Heart left ventricle (tissue), 16 donors: Measurements from ENCODE around the gene MAD2L2. TPM values are rescaled to one million over a fixed set of nuclear protein-coding genes. Genes with fewer than 3 reads are reported as not detected.
A peak's percentile ranks its signal among the peaks of the same experiment; 100 is the strongest.

Experiments used
- ATAC-seq, 4 donors: fragments of 200-7000 bp; cut with Tn5 transposase; one replicate each; pipeline ENCODE4 v1.9.1; 2020 to 2022; ENCODE audit warnings: moderate library complexity in 4 of 4, mild to moderate bottlenecking in 3 of 4, moderate number of reproducible peaks in 1 of 4
- DNase-seq, 5 donors: peaks; one replicate each; pipeline ENCODE4 v3.0.0-alpha.2; 2020
- H3K27ac ChIP-seq, 12 donors: fragments of 200-600 bp; sonication (generic) in 4 of 12; one replicate each; pipeline versions ENCODE4 v1.5.0 to v1.8.0; 2016 to 2022; ENCODE audit warnings: mild to moderate bottlenecking in 2 of 12
- H3K27me3 ChIP-seq, 9 donors: fragments of 200-600 bp; sonication (generic) in 2 of 9; one replicate each; pipeline versions ENCODE4 v1.5.1 to v1.8.0; 2016 to 2022; ENCODE audit warnings: mild to moderate bottlenecking in 3 of 9
- H3K36me3 ChIP-seq, 9 donors: fragments of 200-600 bp; sonication (generic) in 2 of 9; one replicate each; pipeline versions ENCODE4 v1.5.0 to v1.8.0; 2018 to 2022; ENCODE audit warnings: mild to moderate bottlenecking in 2 of 9
- H3K4me1 ChIP-seq, 12 donors: fragments of 200-600 bp; sonication (generic) in 4 of 12; one replicate each; pipeline versions ENCODE4 v1.5.0 to v1.8.0; 2016 to 2022; ENCODE audit warnings: mild to moderate bottlenecking in 3 of 12
- H3K4me3 ChIP-seq, 12 donors: fragments of 200-600 bp; sonication (generic) in 4 of 12; one replicate each; pipeline versions ENCODE4 v1.5.0 to v1.8.0; 2017 to 2022; ENCODE audit warnings: mild to moderate bottlenecking in 9 of 12, moderate library complexity in 4 of 12
- H3K9me3 ChIP-seq, 12 donors: fragments of 200-600 bp; sonication (generic) in 4 of 12; one replicate each; pipeline versions ENCODE4 v1.5.0 to v1.8.0; 2016 to 2022; ENCODE audit warnings: mild to moderate bottlenecking in 1 of 12
- CTCF ChIP-seq, 12 donors: fragments of 200-600 bp; sonication (generic) in 4 of 12; IDR thresholded peaks; one replicate each; pipeline versions ENCODE4 v1.5.0 to v1.8.0; 2018 to 2022; ENCODE audit warnings: antibody characterized with exemption in 12 of 12, mild to moderate bottlenecking in 5 of 12
- POLR2A ChIP-seq, 2 donors: fragments of 450-650 bp; IDR thresholded peaks; one replicate each; pipeline ENCODE4 v1.6.1; 2017; ENCODE audit warnings: antibody characterized with exemption in 2 of 2, mild to moderate bottlenecking in 2 of 2, moderate library complexity in 2 of 2
- WGBS, 4 donors: extraction: QIAGEN DNeasy Blood & Tissue Kit in 2 of 4; methylation state at CpG; one replicate each; pipeline versions ENCODE4 v1.1.5 to v1.1.7; 2013 to 2018; 5-methylcytosine and 5-hydroxymethylcytosine counted together
- intact Hi-C, 10 donors: fragments of 100-400 bp; cut with DNase I; formaldehyde crosslinking; loops; one replicate each; pipeline versions ENCODE4 v1.11.1 to v1.14.2; 2022
- polyA plus RNA-seq, 2 donors: library from polyadenylated mRNA; stranded (reverse); fragments of 200-250 nt; gene quantifications; one replicate each; pipeline ENCODE4 v1.2.3, GENCODE V29; 2013
- total RNA-seq, 9 donors: library from RNA; depleted of rRNA in 2 of 9; stranded (reverse); fragments of >200 nt in 2 of 9; fragmentation: NEBNext Ultra II Directional in 3 of 9; extraction: Animal tissue kit (Norgen Biotek cat#: 25700) in 3 of 9; gene quantifications; one replicate each; pipeline versions ENCODE4 v1.1.0 to v1.2.4, GENCODE V29; 2016 to 2023
- donor health status: ischemic (EF 13 %, LVEDD 7.1; RV severe dilation, severe dysfunction).
- donor health status: healthy with polysubstance abuse.
- donor health status: DM: no; HTN: yes; CAD: no.
- donor health status: DM: no; HTN: no; CAD: no.
- donor health status: ischemic (EF 25% LVEDD 6.9; RV normal size, moderate dysfunction).
- donor health status: ischemic (EF 25% LVEDD 5.7; RV mildly dilated, moderate dysfunction).
- donor health status: healthy.
- donor health status: DM: yes; HTN: yes; CAD: no.
- donor health status: ischemic (EF 35%, LVEDD 5.7; RV mildly dilated, moderate dysfunction).
- donor health status: nonischemic (EF 11% LVEDD 7.7; RV severe dilation, severe dysfunction).
- donor health status: DM: yes; HTN: yes; CAD: no.
- donor health status: PGD.
- donor health status: ischemic (EF 29% LVEDD 5.4; RV normal size, mild dysfunction).
- donor health status: nonischemic (EF 23%, LVEDD 6.1; RV moderate dilation, normal function).

The MAD2L2 gene
- total and polyA plus RNA-seq, 11 donors, result 15.9 to 54.2 (median 18.5) TPM

DNA sequence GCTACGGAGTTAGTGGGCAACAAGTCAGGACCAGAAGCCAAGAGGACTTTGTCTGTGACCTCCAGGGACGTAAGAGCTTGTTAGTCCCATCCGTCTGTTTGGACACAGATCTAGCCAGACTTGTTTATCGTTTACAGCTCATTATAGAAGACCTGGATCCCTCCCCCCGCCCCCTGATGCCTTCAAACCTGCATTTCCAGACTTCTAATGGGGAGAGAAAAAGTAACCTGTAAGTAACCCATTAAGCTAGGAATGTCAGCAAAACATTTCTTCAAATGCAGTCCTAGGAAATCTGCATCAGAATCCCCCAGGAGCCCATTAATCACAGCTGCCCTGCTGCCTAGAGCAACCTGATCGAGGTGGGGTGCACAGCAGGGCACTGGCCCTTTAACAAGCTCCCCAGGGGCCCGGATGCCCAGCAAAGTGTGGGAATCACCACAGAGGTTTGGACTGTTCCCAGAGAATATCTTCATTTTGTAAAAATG, 1.4 kb upstream of the MAD2L2 start:
- TF ChIP-seq CTCF (IDR thresholded peaks at IDR 0.05) (no peak), POLR2A (IDR thresholded peaks at IDR 0.05) (no peak)
- Histone ChIP-seq H3K4me3 (peak overlapping the region in 3 of 12 donors; percentile 88 to 97 (median 91)), H3K9me3 (no peaks in the 10 kb centered on the region), H3K27me3 (peaks cover 0 to 21% (median 0%) of the 10 kb centered on the region in 9 donors), H3K27ac (no peak overlapping the region), H3K4me1 (peaks cover 0 to 23% (median 13%) of the 10 kb centered on the region in 12 donors), H3K36me3 (peaks cover 0 to 3% (median 0%) of the 10 kb centered on the region in 9 donors)
- ATAC-seq (no peak), DNase-seq (no peak)
- 46 to 56% (median 48%) methylated on average over 7 of the region's 7 CpGs for WGBS, 4 donors
- intact Hi-C loops, result loop anchor here in 2 of 10 donors (2.0 to 5.0 kb wide), 2 partner anchors 35 to 36 kb away; no protein-coding TSS in a partner anchor

GRCh38 chr1:11680270-11681070, 478 bp downstream of the MAD2L2 start:
- peak overlapping the region in 11 of 12 donors; percentile 74 to 93 (median 80) for H3K27ac ChIP-seq
- peaks cover 0 to 16% (median 10%) of the 10 kb centered on the region in 9 donors for H3K36me3 ChIP-seq
- ATAC-seq, result peak in 3 of 4 donors; percentile 8 to 51 (median 10)
- H3K4me3 ChIP-seq, result peak overlapping the region; percentile 74 to 97 (median 88)
- peaks cover 0 to 23% (median 13%) of the 10 kb centered on the region in 12 donors for H3K4me1 ChIP-seq
- no peaks in the 10 kb centered on the region for H3K9me3 ChIP-seq
- peaks cover 0 to 4% (median 0%) of the 10 kb centered on the region in 9 donors for H3K27me3 ChIP-seq
- intact Hi-C loops, result loop anchor here in 1 of 10 donors (5.0 kb wide), 1 partner anchor 37 kb away; no protein-coding TSS in a partner anchor
- TF ChIP-seq POLR2A (IDR thresholded peaks at IDR 0.05) (no peak), CTCF (IDR thresholded peaks at IDR 0.05) (peak in 1 of 12 donors; percentile 11)
- 10 to 19% (median 12%) methylated on average over 40 to 65 of the region's 65 CpGs for WGBS, 4 donors
- no peak for DNase-seq

DNA sequence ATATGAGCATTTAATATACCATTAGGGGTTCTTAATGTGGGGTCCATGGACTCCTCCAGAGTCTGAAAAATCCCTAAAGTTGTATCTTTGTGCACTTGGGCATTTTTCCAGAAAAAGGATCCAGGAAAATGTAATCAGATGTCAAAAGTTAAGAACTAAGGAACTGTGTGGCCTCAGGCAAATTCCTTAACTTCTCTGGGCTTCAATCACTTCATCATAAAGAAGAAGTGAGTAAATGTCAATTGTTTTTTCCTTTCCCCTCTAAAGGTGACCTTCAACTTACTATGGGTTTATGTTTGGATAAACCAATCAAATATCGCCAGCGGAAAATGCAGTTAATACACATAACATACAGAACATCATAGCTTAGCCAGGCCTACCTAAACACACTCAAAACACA, 2.5 kb downstream of the MAD2L2 start:
- TF ChIP-seq CTCF (IDR thresholded peaks at IDR 0.05), result no peak
- TF ChIP-seq POLR2A (IDR thresholded peaks at IDR 0.05), result no peak
- WGBS, 4 donors, result 92 to 99% (median 99%) methylated on average over 2 of the region's 2 CpGs
- H3K36me3 ChIP-seq, result peaks cover 0 to 36% (median 25%) of the 10 kb centered on the region in 9 donors
- no peak overlapping the region for H3K4me3 ChIP-seq
- H3K4me1 ChIP-seq, result peaks cover 0 to 23% (median 13%) of the 10 kb centered on the region in 12 donors
- H3K27me3 ChIP-seq, result no peaks in the 10 kb centered on the region
- DNase-seq (no peak), ATAC-seq (no peak)
- H3K27ac ChIP-seq, result no peak overlapping the region
- intact Hi-C loops, result no loop called here
- no peaks in the 10 kb centered on the region for H3K9me3 ChIP-seq
